ENCODE data around the gene ARHGAP8. TPM values are rescaled to one million over a fixed set of nuclear protein-coding genes. Genes with fewer than 3 reads are reported as not detected.

The ARHGAP8 gene
- total RNA-seq, 1 experiment from 2014 or later, result not detected

- Histone ChIP-seq H3K9me2 (replicated peaks; ENCODE audit: insufficient read depth, low read length) (no peaks in the 10 kb centered on the region), H3K4me1 (ENCODE audit: low read length) (no peaks in the 10 kb centered on the region), H3K27me3 (ENCODE audit: low read length) (no peaks in the 10 kb centered on the region), H4K20me1 (ENCODE audit: insufficient read depth, low read depth, low read length) (peaks cover 5% of the 10 kb centered on the region; the same call in 1 of the 2 replicates), H3K79me2 (ENCODE audit: low read length) (no peaks in the 10 kb centered on the region), H3K36me3 (ENCODE audit: insufficient read depth, low read length) (no peaks in the 10 kb centered on the region), H3K27ac (ENCODE audit: low read length) (no peak overlapping the region), H3K9me3 (ENCODE audit: low read length) (no peaks in the 10 kb centered on the region), H3K4me3 (ENCODE audit: low read length) (no peak overlapping the region), H3K9ac (ENCODE audit: low read length) (no peak overlapping the region), H2AFZ (ENCODE audit: low read length) (no peak overlapping the region), H3K4me2 (ENCODE audit: low read depth, low read length, poor library complexity, severe bottlenecking) (no peak overlapping the region)
- no peak for DNase-seq
Observed at GRCh38 chr22:44733426-44734106, 18.8 kb upstream of the ARHGAP8 start.

GRCh38 chr22:44734278-44734677, 18.1 kb upstream of the ARHGAP8 start:
- Histone ChIP-seq H3K27me3 (ENCODE audit: low read length) (no peaks in the 10 kb centered on the region), H3K79me2 (ENCODE audit: low read length) (no peaks in the 10 kb centered on the region), H4K20me1 (ENCODE audit: insufficient read depth, low read depth, low read length) (peaks cover 5% of the 10 kb centered on the region; the same call in 1 of the 2 replicates), H2AFZ (ENCODE audit: low read length) (no peak overlapping the region), H3K9me2 (replicated peaks; ENCODE audit: insufficient read depth, low read length) (no peaks in the 10 kb centered on the region), H3K4me3 (ENCODE audit: low read length) (no peak overlapping the region), H3K9ac (ENCODE audit: low read length) (no peak overlapping the region), H3K4me1 (ENCODE audit: low read length) (no peaks in the 10 kb centered on the region), H3K36me3 (ENCODE audit: insufficient read depth, low read length) (no peaks in the 10 kb centered on the region), H3K27ac (ENCODE audit: low read length) (no peak overlapping the region), H3K4me2 (ENCODE audit: low read depth, low read length, poor library complexity, severe bottlenecking) (no peak overlapping the region), H3K9me3 (ENCODE audit: low read length) (no peaks in the 10 kb centered on the region)
- DNase-seq, result no peak

- Histone ChIP-seq H4K20me1 (ENCODE audit: insufficient read depth, low read depth, low read length) (peaks cover 5% of the 10 kb centered on the region; the same call in 1 of the 2 replicates), H3K79me2 (ENCODE audit: low read length) (no peaks in the 10 kb centered on the region), H3K27ac (ENCODE audit: low read length) (no peak overlapping the region), H3K9me3 (ENCODE audit: low read length) (no peaks in the 10 kb centered on the region), H3K27me3 (ENCODE audit: low read length) (no peaks in the 10 kb centered on the region), H3K9me2 (replicated peaks; ENCODE audit: insufficient read depth, low read length) (no peaks in the 10 kb centered on the region), H3K36me3 (ENCODE audit: insufficient read depth, low read length) (no peaks in the 10 kb centered on the region), H3K4me2 (ENCODE audit: low read depth, low read length, poor library complexity, severe bottlenecking) (no peak overlapping the region), H3K9ac (ENCODE audit: low read length) (no peak overlapping the region), H2AFZ (ENCODE audit: low read length) (no peak overlapping the region), H3K4me3 (ENCODE audit: low read length) (no peak overlapping the region), H3K4me1 (ENCODE audit: low read length) (no peaks in the 10 kb centered on the region)
- no peak for DNase-seq
Observed at GRCh38 chr22:44734801-44735517, 17.4 kb upstream of the ARHGAP8 start.

GRCh38 chr22:44735518-44736428, 16.6 kb upstream of the ARHGAP8 start:
- Histone ChIP-seq H3K4me3 (ENCODE audit: low read length) (no peak overlapping the region), H3K9me3 (ENCODE audit: low read length) (no peaks in the 10 kb centered on the region), H2AFZ (ENCODE audit: low read length) (no peak overlapping the region), H3K79me2 (ENCODE audit: low read length) (no peaks in the 10 kb centered on the region), H3K27me3 (ENCODE audit: low read length) (no peaks in the 10 kb centered on the region), H3K36me3 (ENCODE audit: insufficient read depth, low read length) (no peaks in the 10 kb centered on the region), H4K20me1 (ENCODE audit: insufficient read depth, low read depth, low read length) (peaks cover 5% of the 10 kb centered on the region; the same call in 1 of the 2 replicates), H3K27ac (ENCODE audit: low read length) (no peak overlapping the region), H3K4me1 (ENCODE audit: low read length) (no peaks in the 10 kb centered on the region), H3K9ac (ENCODE audit: low read length) (no peak overlapping the region), H3K9me2 (replicated peaks; ENCODE audit: insufficient read depth, low read length) (no peaks in the 10 kb centered on the region), H3K4me2 (ENCODE audit: low read depth, low read length, poor library complexity, severe bottlenecking) (no peak overlapping the region)
- DNase-seq, result peak; percentile 89

- Histone ChIP-seq H3K9me3 (ENCODE audit: low read length) (no peaks in the 10 kb centered on the region), H3K9me2 (replicated peaks; ENCODE audit: insufficient read depth, low read length) (no peaks in the 10 kb centered on the region), H3K4me1 (ENCODE audit: low read length) (no peaks in the 10 kb centered on the region), H2AFZ (ENCODE audit: low read length) (no peak overlapping the region), H3K4me2 (ENCODE audit: low read depth, low read length, poor library complexity, severe bottlenecking) (no peak overlapping the region), H3K27me3 (ENCODE audit: low read length) (no peaks in the 10 kb centered on the region), H3K27ac (ENCODE audit: low read length) (no peak overlapping the region), H3K9ac (ENCODE audit: low read length) (no peak overlapping the region), H3K4me3 (ENCODE audit: low read length) (no peak overlapping the region), H4K20me1 (ENCODE audit: insufficient read depth, low read depth, low read length) (peaks cover 5% of the 10 kb centered on the region; the same call in 1 of the 2 replicates), H3K79me2 (ENCODE audit: low read length) (no peaks in the 10 kb centered on the region), H3K36me3 (ENCODE audit: insufficient read depth, low read length) (no peaks in the 10 kb centered on the region)
- no peak for DNase-seq
Observed at GRCh38 chr22:44736581-44737405, 15.6 kb upstream of the ARHGAP8 start.

GRCh38 chr22:44737406-44738346, 14.7 kb upstream of the ARHGAP8 start:
- Histone ChIP-seq H3K36me3 (ENCODE audit: insufficient read depth, low read length) (no peaks in the 10 kb centered on the region), H3K79me2 (ENCODE audit: low read length) (no peaks in the 10 kb centered on the region), H3K4me2 (ENCODE audit: low read depth, low read length, poor library complexity, severe bottlenecking) (no peak overlapping the region), H4K20me1 (ENCODE audit: insufficient read depth, low read depth, low read length) (peaks cover 5% of the 10 kb centered on the region; the same call in 1 of the 2 replicates), H3K4me3 (ENCODE audit: low read length) (no peak overlapping the region), H2AFZ (ENCODE audit: low read length) (no peak overlapping the region), H3K27ac (ENCODE audit: low read length) (no peak overlapping the region), H3K4me1 (ENCODE audit: low read length) (no peaks in the 10 kb centered on the region), H3K9me3 (ENCODE audit: low read length) (no peaks in the 10 kb centered on the region), H3K9me2 (replicated peaks; ENCODE audit: insufficient read depth, low read length) (no peaks in the 10 kb centered on the region), H3K27me3 (ENCODE audit: low read length) (no peaks in the 10 kb centered on the region), H3K9ac (ENCODE audit: low read length) (no peak overlapping the region)
- no peak for DNase-seq

- H2AFZ ChIP-seq (ENCODE audit: low read length), result no peak overlapping the region
- no peaks in the 10 kb centered on the region for H3K9me2 ChIP-seq (replicated peaks; ENCODE audit: insufficient read depth, low read length)
- H3K9me3 ChIP-seq (ENCODE audit: low read length), result no peaks in the 10 kb centered on the region
- H3K27me3 ChIP-seq (ENCODE audit: low read length), result no peaks in the 10 kb centered on the region
- H3K9ac ChIP-seq (ENCODE audit: low read length), result no peak overlapping the region
- no peaks in the 10 kb centered on the region for H3K79me2 ChIP-seq (ENCODE audit: low read length)
- H3K4me1 ChIP-seq (ENCODE audit: low read length), result no peaks in the 10 kb centered on the region
- peaks cover 5% of the 10 kb centered on the region; the same call in 1 of the 2 replicates for H4K20me1 ChIP-seq (ENCODE audit: insufficient read depth, low read depth, low read length)
- no peak overlapping the region for H3K4me3 ChIP-seq (ENCODE audit: low read length)
- DNase-seq, result no peak
- no peak overlapping the region for H3K27ac ChIP-seq (ENCODE audit: low read length)
- no peak overlapping the region for H3K4me2 ChIP-seq (ENCODE audit: low read depth, low read length, poor library complexity, severe bottlenecking)
- H3K36me3 ChIP-seq (ENCODE audit: insufficient read depth, low read length), result no peaks in the 10 kb centered on the region
Observed at GRCh38 chr22:44738347-44738715, 14.0 kb upstream of the ARHGAP8 start.
